DND-41 (cell line): ENCODE measurements around the gene KRT32.

Experiments used
- EZH2 ChIP-seq: IDR thresholded peaks from 3 replicates; pipeline ENCODE4 v1.6.1; 2012; ENCODE audit warnings: borderline replicate concordance, low read depth, mild to moderate bottlenecking, moderate library complexity, low read length, inconsistent platforms; ENCODE audit not compliant: severe bottlenecking
- TF ChIP-seq, protein P1 (sequence below): IDR thresholded peaks from 2 replicates; pipeline ENCODE4 v1.5.1; 2012; ENCODE audit warnings: borderline replicate concordance, low read length, moderate library complexity, mild to moderate bottlenecking; ENCODE audit not compliant: poor library complexity, severe bottlenecking; ENCODE audit errors: extremely low read depth

DNA sequence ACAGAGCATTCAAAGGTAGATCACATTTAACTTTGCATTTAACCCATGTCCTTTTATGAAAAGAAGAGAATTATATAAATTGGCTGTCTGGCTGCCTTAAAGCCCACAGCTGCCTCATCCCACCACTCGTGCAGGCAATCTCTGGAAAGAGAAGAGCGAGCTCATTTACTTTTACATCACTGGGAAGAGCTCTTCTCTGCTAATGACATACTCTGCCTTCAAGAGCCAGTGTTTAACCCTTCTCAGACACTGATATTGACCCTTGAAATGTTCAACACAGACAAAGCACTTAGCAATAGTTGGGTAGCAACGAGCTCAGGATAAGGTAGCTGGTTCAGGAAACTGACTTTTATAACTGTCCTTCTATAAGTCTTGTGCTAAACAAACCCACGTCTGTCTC lies 33.2 kb downstream of the KRT32 start:
- TF ChIP-seq, protein P1, sequence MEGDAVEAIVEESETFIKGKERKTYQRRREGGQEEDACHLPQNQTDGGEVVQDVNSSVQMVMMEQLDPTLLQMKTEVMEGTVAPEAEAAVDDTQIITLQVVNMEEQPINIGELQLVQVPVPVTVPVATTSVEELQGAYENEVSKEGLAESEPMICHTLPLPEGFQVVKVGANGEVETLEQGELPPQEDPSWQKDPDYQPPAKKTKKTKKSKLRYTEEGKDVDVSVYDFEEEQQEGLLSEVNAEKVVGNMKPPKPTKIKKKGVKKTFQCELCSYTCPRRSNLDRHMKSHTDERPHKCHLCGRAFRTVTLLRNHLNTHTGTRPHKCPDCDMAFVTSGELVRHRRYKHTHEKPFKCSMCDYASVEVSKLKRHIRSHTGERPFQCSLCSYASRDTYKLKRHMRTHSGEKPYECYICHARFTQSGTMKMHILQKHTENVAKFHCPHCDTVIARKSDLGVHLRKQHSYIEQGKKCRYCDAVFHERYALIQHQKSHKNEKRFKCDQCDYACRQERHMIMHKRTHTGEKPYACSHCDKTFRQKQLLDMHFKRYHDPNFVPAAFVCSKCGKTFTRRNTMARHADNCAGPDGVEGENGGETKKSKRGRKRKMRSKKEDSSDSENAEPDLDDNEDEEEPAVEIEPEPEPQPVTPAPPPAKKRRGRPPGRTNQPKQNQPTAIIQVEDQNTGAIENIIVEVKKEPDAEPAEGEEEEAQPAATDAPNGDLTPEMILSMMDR = no peak
- TF ChIP-seq EZH2 = no peak
